Gastroesophageal sphincter (tissue), 4 donors: Measurements from ENCODE around the gene GNG2. TPM values are rescaled to one million over a fixed set of nuclear protein-coding genes. Genes with fewer than 3 reads are reported as not detected.

Experiments used
- ATAC-seq: fragments of 150-250 bp; one replicate; pipeline ENCODE4 v1.9.1; 2016; ENCODE audit warnings: mild to moderate bottlenecking, moderate library complexity
- H3K27ac ChIP-seq, 4 donors: fragments of 200-600 bp; sonication (generic) in 3 of 4; 1 replicate in 3 of 4; 2 replicates in 1 of 4; pipeline ENCODE4 v1.5.1; 2016 to 2019
- H3K27me3 ChIP-seq: fragments of 200-600 bp; sonication (generic); one replicate; pipeline ENCODE4 v1.5.1; 2019
- H3K36me3 ChIP-seq, 2 donors: fragments of 200-600 bp; sonication (generic); one replicate each; pipeline ENCODE4 v1.5.1; 2019; ENCODE audit warnings: control low read depth in 1 of 2
- H3K4me1 ChIP-seq, 3 donors: fragments of 200-600 bp; sonication (generic); 1 replicate in 2 of 3; 2 replicates in 1 of 3; pipeline ENCODE4 v1.5.1; 2016 to 2019; ENCODE audit warnings: control low read depth in 2 of 3
- H3K4me3 ChIP-seq, 2 donors: fragments of 200-600 bp; sonication (generic); one replicate each; pipeline ENCODE4 v1.5.1; 2019; ENCODE audit warnings: mild to moderate bottlenecking in 1 of 2, moderate library complexity in 1 of 2
- H3K9me3 ChIP-seq, 3 donors: fragments of 200-600 bp; sonication (generic); one replicate each; pipeline ENCODE4 v1.5.1; 2017 to 2019; ENCODE audit warnings: control low read depth in 2 of 3
- CTCF ChIP-seq, 4 experiments: fragments of 200-600 bp in 2 of 4; fragments of 450-650 bp in 2 of 4; sonication (generic) in 1 of 4; IDR thresholded peaks; one replicate each; pipeline ENCODE4 v1.5.1; 2017 to 2019; ENCODE audit warnings: antibody characterized with exemption in 4 of 4, mild to moderate bottlenecking in 2 of 4, moderate library complexity in 2 of 4
- EP300 ChIP-seq: sonication (generic); formaldehyde crosslinking; IDR thresholded peaks from one replicate; pipeline ENCODE4 v1.6.1; 2017; ENCODE audit warnings: antibody characterized with exemption, mild to moderate bottlenecking
- POLR2A ChIP-seq, 2 donors: fragments of 450-650 bp; IDR thresholded peaks; one replicate each; pipeline ENCODE4 v1.6.1; 2017; ENCODE audit warnings: antibody characterized with exemption in 2 of 2, mild to moderate bottlenecking in 2 of 2, moderate library complexity in 1 of 2
- POLR2AphosphoS5 ChIP-seq: sonication (generic); formaldehyde crosslinking; IDR thresholded peaks from one replicate; pipeline ENCODE4 v1.6.1; 2017; ENCODE audit warnings: antibody characterized with exemption
- WGBS, 2 donors: methylation state at CpG; one replicate each; pipeline ENCODE4 v1.1.5; 2018; ENCODE audit warnings: low coverage in 1 of 2; 5-methylcytosine and 5-hydroxymethylcytosine counted together
- total RNA-seq, 4 donors: library from RNA; depleted of rRNA; stranded (reverse); fragments of >200 nt; gene quantifications; one replicate each; pipeline ENCODE4 v1.1.0, GENCODE V29; 2016

GNG2 gene
- total RNA-seq, 4 donors from 2014 or later, result 15.7 to 21.2 (median 17.8) TPM

GRCh38 chr14:51912112-51912786 is 51.8 kb downstream of the GNG2 start:
- Histone ChIP-seq H3K36me3 (no peaks in the 10 kb centered on the region), H3K4me3 (no peak overlapping the region), H3K27me3 (no peaks in the 10 kb centered on the region), H3K9me3 (no peaks in the 10 kb centered on the region), H3K4me1 (peaks cover 0 to 6% (median 0%) of the 10 kb centered on the region in 3 donors), H3K27ac (no peak overlapping the region)
- ATAC-seq, result no peak
- WGBS, 2 donors, result 100% methylated on average over 2 of the region's 2 CpGs; no CpG with 5 or more reads in 1 of the 2 donors
- TF ChIP-seq EP300, result no peak
- TF ChIP-seq POLR2A (IDR thresholded peaks at IDR 0.05), result no peak
- TF ChIP-seq CTCF (IDR thresholded peaks at IDR 0.05), result no peak
- no peak for TF ChIP-seq POLR2AphosphoS5

- no peaks in the 10 kb centered on the region for H3K9me3 ChIP-seq
- H3K27me3 ChIP-seq, result no peaks in the 10 kb centered on the region
- TF ChIP-seq POLR2AphosphoS5 (no peak), CTCF (IDR thresholded peaks at IDR 0.05) (no peak), POLR2A (IDR thresholded peaks at IDR 0.05) (no peak), EP300 (no peak)
- no peak for ATAC-seq
- H3K4me1 ChIP-seq, result peaks cover 0 to 7% (median 0%) of the 10 kb centered on the region in 3 donors
- H3K4me3 ChIP-seq, result no peak overlapping the region
- 44 to 62% methylated on average over 5 to 6 of the region's 6 CpGs for WGBS, 2 donors
- H3K27ac ChIP-seq, result no peak overlapping the region
- H3K36me3 ChIP-seq, result no peaks in the 10 kb centered on the region
These were observed 53.9 kb downstream of the GNG2 start for GRCh38 chr14:51914310-51914709.

GRCh38 chr14:51917193-51917592 is 56.8 kb downstream of the GNG2 start:
- peak overlapping the region in 2 of 4 donors; percentile 5 to 31 for H3K27ac ChIP-seq
- H3K4me1 ChIP-seq, result peaks cover 0 to 7% (median 0%) of the 10 kb centered on the region in 3 donors
- TF ChIP-seq POLR2A (IDR thresholded peaks at IDR 0.05) (no peak), EP300 (no peak), POLR2AphosphoS5 (no peak), CTCF (IDR thresholded peaks at IDR 0.05) (no peak)
- no peaks in the 10 kb centered on the region for H3K27me3 ChIP-seq
- WGBS, 2 donors, result 59 to 81% methylated on average over 4 to 6 of the region's 6 CpGs
- H3K9me3 ChIP-seq, result no peaks in the 10 kb centered on the region
- no peak for ATAC-seq
- no peak overlapping the region for H3K4me3 ChIP-seq
- H3K36me3 ChIP-seq, result no peaks in the 10 kb centered on the region

- no peak overlapping the region for H3K27ac ChIP-seq
- ATAC-seq, result no peak
- H3K4me1 ChIP-seq, result peaks cover 0 to 16% (median 0%) of the 10 kb centered on the region in 3 donors
- no peaks in the 10 kb centered on the region for H3K36me3 ChIP-seq
- WGBS, 2 donors, result 80 to 93% methylated on average over 2 to 3 of the region's 3 CpGs
- TF ChIP-seq POLR2AphosphoS5 (no peak), EP300 (no peak), CTCF (IDR thresholded peaks at IDR 0.05) (no peak), POLR2A (IDR thresholded peaks at IDR 0.05) (no peak)
- H3K27me3 ChIP-seq, result no peaks in the 10 kb centered on the region
- H3K4me3 ChIP-seq, result no peak overlapping the region
- no peaks in the 10 kb centered on the region for H3K9me3 ChIP-seq
These were observed 60.6 kb downstream of the GNG2 start for GRCh38 chr14:51921026-51921425.

GRCh38 chr14:51922624-51923023 is 62.2 kb downstream of the GNG2 start:
- no peak overlapping the region for H3K4me3 ChIP-seq
- ATAC-seq, result no peak
- H3K36me3 ChIP-seq, result no peaks in the 10 kb centered on the region
- peaks cover 0 to 9% (median 0%) of the 10 kb centered on the region in 3 donors for H3K4me1 ChIP-seq
- peak overlapping the region in 3 of 4 donors; percentile 25 to 49 (median 26) for H3K27ac ChIP-seq
- no peak for TF ChIP-seq POLR2A (IDR thresholded peaks at IDR 0.05)
- TF ChIP-seq EP300, result no peak
- TF ChIP-seq POLR2AphosphoS5, result no peak
- TF ChIP-seq CTCF (IDR thresholded peaks at IDR 0.05), result no peak
- 30 to 37% methylated on average over 2 to 6 of the region's 6 CpGs for WGBS, 2 donors
- no peaks in the 10 kb centered on the region for H3K27me3 ChIP-seq
- H3K9me3 ChIP-seq, result no peaks in the 10 kb centered on the region
